ENCODE data around the gene TNFRSF4.
A peak's percentile ranks its signal among the peaks of the same experiment; 100 is the strongest.

Gene TNFRSF4

DNA sequence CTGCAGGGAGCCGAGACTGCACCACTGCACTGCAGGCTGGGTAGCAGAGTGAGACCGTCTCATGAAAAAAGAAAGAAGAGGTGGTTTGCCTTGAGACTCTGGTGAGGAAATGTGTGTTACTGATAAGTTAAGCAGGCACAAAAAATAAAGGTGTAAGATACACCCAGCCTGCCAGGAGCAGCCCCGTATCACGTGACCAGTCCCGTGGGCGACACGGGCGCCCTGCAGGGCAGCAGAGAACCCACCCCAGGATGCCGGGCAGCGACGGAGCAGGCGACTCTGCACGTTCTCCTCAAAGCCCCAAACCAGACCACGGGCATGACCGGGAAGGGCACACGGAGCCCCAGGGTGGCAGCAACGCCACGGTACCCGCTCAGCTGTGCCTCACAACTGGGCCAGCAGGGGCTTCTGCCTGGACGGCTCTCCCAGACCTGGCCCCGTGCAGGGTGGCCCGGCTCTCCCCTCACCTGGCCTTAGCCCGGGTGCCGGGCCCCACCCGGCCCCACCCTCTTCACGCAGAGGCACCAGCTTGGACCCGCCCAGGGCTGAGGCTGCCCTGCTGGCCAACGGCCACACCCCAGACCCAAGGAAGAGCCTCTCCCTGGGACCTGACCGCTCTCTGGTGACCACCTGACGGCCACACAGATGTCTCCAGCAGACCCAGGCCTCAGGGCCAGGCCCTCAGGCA lies 8.1 kb upstream of the TNFRSF4 start:
- Histone ChIP-seq H3K4me3 (no peak overlapping the region), H3K9me3 (ENCODE audit: low read depth, low read length) (no peaks in the 10 kb centered on the region), H3K27ac (no peak overlapping the region; the same call in 1 of the 2 replicates), H3K9ac (ENCODE audit: insufficient read length) (no peak overlapping the region), H3K36me3 (ENCODE audit: insufficient read depth, low read length) (peaks cover 12% of the 10 kb centered on the region; the same call in 1 of the 2 replicates)
- TF ChIP-seq EZH2 (IDR thresholded peaks at IDR 0.05) (no peak), FOXP2 (optimal IDR thresholded peaks at IDR 0.05; ENCODE audit: control extremely low read depth, extremely low read length, insufficient read depth) (no peak), POLR2AphosphoS5 (IDR thresholded peaks at IDR 0.05; ENCODE audit: borderline replicate concordance, low read depth, low read length) (no peak)
- no peak for DNase-seq (ENCODE audit: low read depth, low spot score)

DNA sequence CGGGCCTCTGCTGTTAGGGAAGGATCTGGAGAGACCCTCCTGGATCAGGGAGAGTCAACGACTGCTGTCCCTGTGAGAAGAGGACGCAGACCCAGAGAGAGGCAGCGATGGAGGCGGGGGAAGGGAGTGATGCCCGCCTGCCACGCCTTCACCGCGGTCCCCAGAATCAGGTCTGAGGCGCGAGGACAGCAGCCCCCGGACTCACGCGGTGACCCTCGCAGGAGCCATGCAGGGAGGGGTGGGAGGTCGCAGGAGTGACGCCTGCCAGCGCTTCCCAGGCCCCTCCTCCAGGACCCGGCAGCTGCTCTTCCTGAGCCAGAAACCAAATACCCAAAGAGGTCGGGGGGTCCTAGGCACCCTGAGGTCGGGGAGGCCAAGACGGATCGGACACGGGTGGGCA lies 6.2 kb upstream of the TNFRSF4 start:
- Histone ChIP-seq H3K9ac (ENCODE audit: insufficient read length) (no peak overlapping the region), H3K36me3 (ENCODE audit: insufficient read depth, low read length) (peaks cover 17% of the 10 kb centered on the region; the same call in 1 of the 2 replicates), H3K27ac (no peak overlapping the region), H3K4me3 (no peak overlapping the region), H3K9me3 (ENCODE audit: low read depth, low read length) (no peaks in the 10 kb centered on the region)
- no peak for TF ChIP-seq POLR2AphosphoS5 (IDR thresholded peaks at IDR 0.05; ENCODE audit: borderline replicate concordance, low read depth, low read length)
- DNase-seq (ENCODE audit: low read depth, low spot score) = no peak

DNA sequence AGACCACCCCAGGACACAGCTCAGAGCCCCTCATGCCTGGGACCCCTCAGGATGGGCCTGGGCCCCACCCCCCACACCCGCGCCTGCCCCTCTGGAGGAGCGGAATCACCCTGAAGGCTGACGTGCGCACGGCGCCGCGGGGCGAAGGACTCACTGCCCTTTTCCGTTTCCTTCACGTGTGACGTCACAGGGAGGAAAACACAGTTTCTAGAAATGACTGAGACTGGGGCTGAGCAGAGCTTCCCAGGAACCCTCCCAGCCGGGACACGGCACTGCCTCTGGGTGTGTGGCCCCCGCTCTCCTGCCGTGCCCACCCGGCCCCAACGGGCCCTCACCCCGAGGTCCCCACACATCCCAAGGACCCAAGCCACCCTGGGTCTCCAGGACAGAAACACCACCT lies 5.4 kb upstream of the TNFRSF4 start:
- no peak overlapping the region for H3K9ac ChIP-seq (ENCODE audit: insufficient read length)
- DNase-seq (ENCODE audit: low read depth, low spot score) = no peak
- peaks cover 17% of the 10 kb centered on the region; the same call in 1 of the 2 replicates for H3K36me3 ChIP-seq (ENCODE audit: insufficient read depth, low read length)
- no peak overlapping the region for H3K27ac ChIP-seq
- no peaks in the 10 kb centered on the region for H3K9me3 ChIP-seq (ENCODE audit: low read depth, low read length)
- TF ChIP-seq POLR2AphosphoS5 (IDR thresholded peaks at IDR 0.05; ENCODE audit: borderline replicate concordance, low read depth, low read length) (no peak), EZH2 (IDR thresholded peaks at IDR 0.05) (no peak), FOXP2 (optimal IDR thresholded peaks at IDR 0.05; ENCODE audit: control extremely low read depth, extremely low read length, insufficient read depth) (no peak)
- H3K4me3 ChIP-seq = no peak overlapping the region

- Histone ChIP-seq H3K9me3 (ENCODE audit: low read depth, low read length) (no peaks in the 10 kb centered on the region), H3K4me3 (no peak overlapping the region), H3K9ac (ENCODE audit: insufficient read length) (no peak overlapping the region), H3K27ac (no peak overlapping the region), H3K36me3 (ENCODE audit: insufficient read depth, low read length) (peaks cover 17% of the 10 kb centered on the region; the same call in 1 of the 2 replicates)
- no peak for TF ChIP-seq FOXP2 (optimal IDR thresholded peaks at IDR 0.05; ENCODE audit: control extremely low read depth, extremely low read length, insufficient read depth)
- no peak for TF ChIP-seq EZH2 (IDR thresholded peaks at IDR 0.05)
- no peak for TF ChIP-seq POLR2AphosphoS5 (IDR thresholded peaks at IDR 0.05; ENCODE audit: borderline replicate concordance, low read depth, low read length)
- no peak for DNase-seq (ENCODE audit: low read depth, low spot score)
Observed at GRCh38 chr1:1218524-1219200, 4.7 kb upstream of the TNFRSF4 start.

DNA sequence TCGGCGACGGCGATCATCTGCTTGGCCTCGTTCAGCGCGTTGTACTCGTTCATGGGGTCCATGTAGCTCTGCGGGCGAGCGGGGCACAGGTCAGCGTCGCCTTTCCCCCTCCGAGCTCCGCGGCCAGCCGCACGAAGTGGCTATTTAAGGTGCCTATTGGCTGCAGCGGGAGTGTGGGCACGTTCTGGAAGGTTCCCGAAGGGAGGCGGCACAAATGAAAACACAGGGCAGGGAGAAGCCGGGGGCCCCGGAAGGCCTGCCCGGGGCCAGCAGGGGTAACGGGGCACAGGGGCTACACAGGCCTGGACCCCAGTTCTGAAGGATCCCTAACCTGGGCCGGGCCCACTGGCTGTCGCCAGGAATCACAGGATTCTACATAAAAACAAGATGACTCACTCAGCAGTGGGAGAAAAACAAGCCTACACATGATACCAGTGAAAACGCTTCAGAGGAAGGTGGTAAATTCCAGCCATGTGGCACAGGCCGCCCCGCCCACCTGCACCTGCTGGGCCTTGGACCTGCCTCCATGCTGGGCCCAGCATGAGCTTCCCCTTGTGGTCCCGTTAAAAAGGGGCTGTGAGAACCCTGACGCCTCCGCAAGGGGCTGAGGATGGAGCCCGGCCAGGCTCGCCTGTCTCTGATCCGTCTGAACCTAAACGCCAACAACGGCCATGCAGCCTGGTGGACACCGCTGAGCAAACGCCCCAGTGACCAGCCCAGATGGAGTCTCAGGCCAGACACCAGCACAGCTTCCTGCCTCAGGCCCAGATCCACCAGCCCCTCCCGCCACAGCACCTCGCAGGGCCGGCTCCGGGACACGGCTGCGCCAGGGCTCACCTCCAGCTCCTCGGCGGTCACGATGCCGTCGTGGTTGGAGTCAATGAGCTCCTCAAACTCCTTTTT lies 3.9 kb upstream of the TNFRSF4 start:
- Histone ChIP-seq H3K36me3 (ENCODE audit: insufficient read depth, low read length) (peaks cover 11% of the 10 kb centered on the region; the same call in 1 of the 2 replicates), H3K9me3 (ENCODE audit: low read depth, low read length) (no peaks in the 10 kb centered on the region), H3K9ac (ENCODE audit: insufficient read length) (no peak overlapping the region), H3K27ac (no peak overlapping the region), H3K4me3 (no peak overlapping the region)
- no peak for DNase-seq (ENCODE audit: low read depth, low spot score)
- TF ChIP-seq FOXP2 (optimal IDR thresholded peaks at IDR 0.05; ENCODE audit: control extremely low read depth, extremely low read length, insufficient read depth) (no peak), EZH2 (IDR thresholded peaks at IDR 0.05) (no peak), POLR2AphosphoS5 (IDR thresholded peaks at IDR 0.05; ENCODE audit: borderline replicate concordance, low read depth, low read length) (no peak)

DNA sequence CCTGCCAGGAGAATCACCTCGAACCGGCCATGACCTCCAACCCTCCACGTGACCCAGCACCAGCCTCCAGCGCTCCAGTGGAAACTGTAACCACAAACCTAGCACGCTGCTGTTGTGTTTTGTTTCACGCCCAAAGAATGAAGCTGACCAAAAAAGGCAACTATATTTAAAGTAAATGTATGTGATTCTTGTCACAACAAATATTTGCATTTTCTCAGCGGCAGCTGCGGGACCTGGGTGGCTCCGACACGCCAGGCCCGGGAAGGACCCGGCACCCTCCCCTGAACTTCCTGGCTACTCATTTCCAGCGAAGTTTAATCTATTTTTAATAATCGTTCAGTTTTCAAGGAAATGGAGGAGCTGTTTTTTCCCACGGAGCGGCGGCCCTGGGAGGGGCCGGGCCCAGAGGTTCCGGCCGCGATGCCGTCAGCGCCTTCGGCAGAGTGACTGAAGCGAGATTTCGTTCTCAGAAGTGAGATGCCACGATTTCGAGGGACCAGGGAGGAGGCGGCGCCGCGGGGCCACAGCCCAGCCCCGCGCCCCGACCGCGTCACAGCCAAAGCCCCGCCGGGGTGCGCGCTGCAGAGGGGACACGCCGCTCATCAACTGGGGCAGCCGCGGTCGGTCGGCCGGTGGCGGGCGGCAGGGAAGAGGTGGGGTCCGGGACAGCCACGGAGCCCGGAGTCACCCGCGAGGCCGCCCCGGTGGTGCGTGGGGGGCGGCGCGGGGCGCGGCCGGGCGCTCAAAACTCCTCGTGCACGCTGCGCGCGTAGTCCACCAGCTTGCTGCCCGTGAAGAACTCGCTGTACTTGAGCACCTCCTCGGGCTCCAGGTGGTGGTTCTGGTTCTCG lies 3.0 kb upstream of the TNFRSF4 start:
- Histone ChIP-seq H3K27ac (0 out of 2 replicates have a peak overlapping the region, but pooled peaks have one; percentile 31), H3K9ac (ENCODE audit: insufficient read length) (no peak overlapping the region), H3K36me3 (ENCODE audit: insufficient read depth, low read length) (peaks cover 6% of the 10 kb centered on the region; the same call in 1 of the 2 replicates), H3K4me3 (no peak overlapping the region), H3K9me3 (ENCODE audit: low read depth, low read length) (no peaks in the 10 kb centered on the region)
- no peak for DNase-seq (ENCODE audit: low read depth, low spot score)
- no peak for TF ChIP-seq FOXP2 (optimal IDR thresholded peaks at IDR 0.05; ENCODE audit: control extremely low read depth, extremely low read length, insufficient read depth)
- no peak for TF ChIP-seq EZH2 (IDR thresholded peaks at IDR 0.05)
- TF ChIP-seq POLR2AphosphoS5 (IDR thresholded peaks at IDR 0.05; ENCODE audit: borderline replicate concordance, low read depth, low read length) = no peak

- Histone ChIP-seq H3K36me3 (ENCODE audit: insufficient read depth, low read length) (peaks cover 6% of the 10 kb centered on the region; the same call in 1 of the 2 replicates), H3K4me3 (no peak overlapping the region), H3K9me3 (ENCODE audit: low read depth, low read length) (no peaks in the 10 kb centered on the region), H3K9ac (ENCODE audit: insufficient read length) (no peak overlapping the region), H3K27ac (no peak overlapping the region)
- DNase-seq (ENCODE audit: low read depth, low spot score) = no peak
- TF ChIP-seq POLR2AphosphoS5 (IDR thresholded peaks at IDR 0.05; ENCODE audit: borderline replicate concordance, low read depth, low read length) (no peak), FOXP2 (optimal IDR thresholded peaks at IDR 0.05; ENCODE audit: control extremely low read depth, extremely low read length, insufficient read depth) (no peak), EZH2 (IDR thresholded peaks at IDR 0.05) (no peak)
Observed at GRCh38 chr1:1215881-1216605, 2.1 kb upstream of the TNFRSF4 start.

All from SK-N-MC (cell line).